A673 (cell line): ENCODE measurements around the gene ZNF480. TPM values are rescaled to one million over a fixed set of nuclear protein-coding genes. Genes with fewer than 3 reads are reported as not detected.
A peak's percentile ranks its signal among the peaks of the same experiment; 100 is the strongest.
"Not testable (repeated sequence)": the region's sequence is repeated elsewhere in the genome, so short reads cannot be mapped to it uniquely, and the experiment has no call there.

Source experiments
- BruUV-seq: library from RNA; stranded (reverse); fragments of 400-500 nt; replicated peaks from 2 replicates; lab custom pipeline; 2021; lab: Mats Ljungman, UMichigan
- CTCF ChIA-PET: fragments of 300-600 bp; sonication (Branson Sonifier 250); formaldehyde crosslinking; loops from one replicate; lab custom pipeline; 2022; ENCODE audit warnings: antibody characterized with exemption; lab: Charles Lee
- POLR2A ChIA-PET: fragments of 300-600 bp; sonication (Branson Sonifier 250); formaldehyde crosslinking; loops from one replicate; lab custom pipeline; 2022; ENCODE audit warnings: antibody characterized with exemption; ENCODE audit not compliant: low non-redundant PET; lab: Charles Lee
- DNase-seq: peaks from one replicate; pipeline ENCODE4 v3.0.0-alpha.2; 2015; ENCODE audit warnings: low spot score
- H3K27ac ChIP-seq: fragments of 200-600 bp; sonication (generic); 2 replicates; pipeline ENCODE4 v1.5.1; 2016; ENCODE audit warnings: mixed run types, low read depth, mild to moderate bottlenecking, mixed read lengths, antibody characterized with exemption, low read length; ENCODE audit not compliant: poor library complexity, severe bottlenecking
- H3K27me3 ChIP-seq: fragments of 200-600 bp; sonication (generic); replicated peaks from 2 replicates; pipeline ENCODE4 v1.6.1; 2017; ENCODE audit warnings: mixed run types, low read depth, mild to moderate bottlenecking, mixed read lengths, antibody characterized with exemption, low read length; ENCODE audit not compliant: insufficient read depth, poor library complexity
- H3K36me3 ChIP-seq: fragments of 200-600 bp; sonication (generic); 2 replicates; pipeline ENCODE4 v1.6.1; 2016; ENCODE audit warnings: mixed run types, mild to moderate bottlenecking, mixed read lengths, antibody characterized with exemption, low read length; ENCODE audit not compliant: insufficient read depth, poor library complexity, severe bottlenecking
- H3K4me1 ChIP-seq: fragments of 200-600 bp; sonication (generic); 2 replicates; pipeline ENCODE4 v1.6.1; 2017; ENCODE audit warnings: mixed run types, mild to moderate bottlenecking, mixed read lengths, antibody characterized with exemption, low read length; ENCODE audit not compliant: insufficient read depth, poor library complexity, severe bottlenecking
- H3K4me3 ChIP-seq: fragments of 200-600 bp; sonication (generic); 2 replicates; pipeline ENCODE4 v1.5.1; 2016; ENCODE audit warnings: low read depth, mixed run types, mild to moderate bottlenecking, mixed read lengths, low read length; ENCODE audit not compliant: poor library complexity, severe bottlenecking
- H3K9me3 ChIP-seq: fragments of 200-600 bp; sonication (generic); 2 replicates; pipeline ENCODE4 v1.6.1; 2016; ENCODE audit warnings: mixed run types, low read depth, mild to moderate bottlenecking, mixed read lengths, antibody characterized with exemption, low read length; ENCODE audit not compliant: poor library complexity, severe bottlenecking
- CTCF ChIP-seq: fragments of 300-800, 200-600 bp; sonication (generic); conservative IDR thresholded peaks from 2 replicates; pipeline ENCODE4 v1.5.1; 2017; ENCODE audit warnings: low read depth, mild to moderate bottlenecking, antibody characterized with exemption, low read length, moderate library complexity, mixed read lengths
- EZH2 ChIP-seq: fragments of 200-600 bp; sonication (generic); IDR thresholded peaks from 2 replicates; pipeline ENCODE4 v1.6.1; 2017; ENCODE audit warnings: borderline replicate concordance, low read depth, mild to moderate bottlenecking, mixed read lengths, antibody characterized with exemption, low read length; ENCODE audit not compliant: poor library complexity, severe bottlenecking
- intact Hi-C: fragments of 100-400 bp; cut with micrococcal nuclease; formaldehyde crosslinking; loops from one replicate; pipeline ENCODE4 v1.10.0; 2022; ENCODE audit not compliant: unreplicated experiment
- total RNA-seq: library from RNA; stranded (reverse); gene quantifications from 2 replicates; pipeline ENCODE4 v1.2.3, GENCODE V29; 2021

Gene ZNF480
- total RNA-seq, 1 experiment from 2014 or later, result 20.7 TPM

GRCh38 chr19:52286256-52286655 lies 10.7 kb upstream of the ZNF480 start:
- BruUV-seq, result no TSS peak
- intact Hi-C loops, result no loop called here
- Histone ChIP-seq H3K4me1 (no peaks in the 10 kb centered on the region), H3K4me3 (no peak overlapping the region), H3K36me3 (peaks cover 69% of the 10 kb centered on the region), H3K27me3 (no peaks in the 10 kb centered on the region), H3K9me3 (peaks cover 8% of the 10 kb centered on the region), H3K27ac (no peak overlapping the region)
- POLR2A ChIA-PET, result no interaction called here
- no peak for TF ChIP-seq EZH2
- TF ChIP-seq CTCF, result no peak
- CTCF ChIA-PET, result no interaction called here
- no peak for DNase-seq

GRCh38 chr19:52291781-52292180 lies 5.2 kb upstream of the ZNF480 start:
- intact Hi-C loops, result no loop called here
- CTCF ChIA-PET, result no interaction called here
- peaks cover 35% of the 10 kb centered on the region for H3K36me3 ChIP-seq

GRCh38 chr19:52292946-52293345 lies 4.0 kb upstream of the ZNF480 start:
- DNase-seq, H3K27me3 ChIP-seq, H3K27ac ChIP-seq, BruUV-seq, H3K4me1 ChIP-seq, H3K4me3 ChIP-seq, intact Hi-C loops, POLR2A ChIA-PET, CTCF ChIA-PET: not testable (repeated sequence)
- peaks cover 30% of the 10 kb centered on the region for H3K36me3 ChIP-seq
- H3K9me3 ChIP-seq, result peaks cover 13% of the 10 kb centered on the region

More at GRCh38 chr19:52291781-52292180, 5.2 kb upstream of the ZNF480 start:
- H3K27me3 ChIP-seq, result no peaks in the 10 kb centered on the region
- no peak overlapping the region for H3K27ac ChIP-seq
- no peak for TF ChIP-seq EZH2
- TF ChIP-seq CTCF, result no peak
- H3K4me3 ChIP-seq, result no peak overlapping the region
- H3K4me1 ChIP-seq, result no peaks in the 10 kb centered on the region
- no peak for DNase-seq
- no TSS peak for BruUV-seq
- POLR2A ChIA-PET, result no interaction called here
- peaks cover 13% of the 10 kb centered on the region for H3K9me3 ChIP-seq

- Histone ChIP-seq H3K9me3 (peaks cover 11% of the 10 kb centered on the region), H3K4me1 (peaks cover 6% of the 10 kb centered on the region), H3K4me3 (peak overlapping the region; percentile 60), H3K27me3 (no peaks in the 10 kb centered on the region), H3K27ac (peak overlapping the region; percentile 50), H3K36me3 (peaks cover 24% of the 10 kb centered on the region)
- CTCF ChIA-PET, result no interaction called here
- POLR2A ChIA-PET, result interaction anchor here (0.6 kb wide), 1 partner anchor 260 kb away, joined by 3 read pairs; no protein-coding TSS in a partner anchor
- intact Hi-C loops, result no loop called here
- BruUV-seq, result no TSS peak
- TF ChIP-seq CTCF (no peak), EZH2 (no peak)
- peak; percentile 3 for DNase-seq
Measured at GRCh38 chr19:52296400-52296772, 583 bp upstream of the ZNF480 start.
